SH-SY5Y (cell line): Measurements from ENCODE around the gene ZNF496.

Experiments used
- GATA2 ChIP-seq: IDR thresholded peaks from 2 replicates; pipeline ENCODE4 v1.6.1; 2011; ENCODE audit warnings: mild to moderate bottlenecking, low read depth, low read length
- GATA3 ChIP-seq: IDR thresholded peaks from 2 replicates; pipeline ENCODE4 v1.6.1; 2011; ENCODE audit warnings: low read depth, mild to moderate bottlenecking, low read length, moderate library complexity

DNA sequence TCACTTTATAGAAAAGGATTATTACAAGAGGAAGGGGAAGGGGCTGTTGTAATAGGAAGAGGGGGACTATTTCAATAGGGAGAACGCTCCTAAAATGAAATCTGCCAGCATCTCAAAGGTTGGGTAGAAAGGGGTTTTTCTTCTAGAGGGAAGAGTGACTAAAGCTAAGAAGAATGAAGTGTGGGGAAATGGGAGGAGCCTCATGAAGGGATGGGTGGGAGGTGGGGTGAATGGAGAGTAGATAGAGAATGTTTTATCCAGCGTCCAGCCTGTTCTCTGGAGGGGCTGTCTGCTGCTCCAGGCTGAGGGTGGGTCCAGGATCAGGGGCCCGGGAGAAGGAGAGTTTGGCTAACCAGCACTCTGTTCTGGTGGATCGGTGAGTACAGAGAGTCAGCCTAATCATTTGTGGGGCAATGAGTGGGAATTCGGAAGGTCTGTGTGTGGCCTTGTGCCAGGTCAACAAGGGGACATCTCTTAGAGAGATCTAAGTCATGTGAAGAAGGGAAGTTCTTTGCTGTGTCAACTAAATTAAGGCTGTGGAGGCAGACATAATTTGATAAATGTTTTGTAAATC is 50.6 kb downstream of the ZNF496 start:
- TF ChIP-seq GATA3 (no peak), GATA2 (no peak)
